Astrocyte (in vitro differentiated cells and primary cell): ENCODE results near the gene NR6A1. TPM values are rescaled to one million over a fixed set of nuclear protein-coding genes. Genes with fewer than 3 reads are reported as not detected.
A peak's percentile ranks its signal among the peaks of the same experiment; 100 is the strongest.

ENCODE experiments used
- DNase-seq: peaks from one replicate; pipeline ENCODE4 v3.0.0-alpha.2; 2010; ENCODE audit warnings: low read depth
- FAIRE-seq: peaks from 2 replicates; lab custom pipeline; 2011; peaks lifted over from hg19 to GRCh38; lab: Jason Lieb, UNC
- H2AFZ ChIP-seq: 2 replicates; pipeline ENCODE4 v1.6.0; 2012; ENCODE audit warnings: low read depth, low read length, inconsistent platforms
- H3K27ac ChIP-seq: 2 replicates; pipeline ENCODE4 v1.5.1; 2011; ENCODE audit warnings: low read depth, low read length, inconsistent platforms
- H3K27me3 ChIP-seq: 2 replicates; pipeline ENCODE4 v1.6.0; 2011; ENCODE audit warnings: low read length, inconsistent platforms; ENCODE audit not compliant: insufficient read depth
- H3K36me3 ChIP-seq: 2 replicates; pipeline ENCODE4 v1.5.1; 2011; ENCODE audit warnings: low read length, inconsistent platforms; ENCODE audit not compliant: insufficient read depth
- H3K4me1 ChIP-seq: 2 replicates; pipeline ENCODE4 v1.5.1; 2011; ENCODE audit warnings: low read length, inconsistent platforms; ENCODE audit not compliant: insufficient read depth
- H3K4me2 ChIP-seq: 2 replicates; pipeline ENCODE4 v1.6.0; 2012; ENCODE audit warnings: low read length, inconsistent platforms
- H3K4me3 ChIP-seq: 2 replicates; pipeline ENCODE4 v1.5.1; 2011; ENCODE audit warnings: low read depth, mild to moderate bottlenecking, low read length, inconsistent platforms; ENCODE audit not compliant: insufficient read depth
- H3K79me2 ChIP-seq: 2 replicates; pipeline ENCODE4 v1.6.0; 2012; ENCODE audit warnings: mild to moderate bottlenecking, low read length, inconsistent platforms; ENCODE audit not compliant: insufficient read depth
- H3K9ac ChIP-seq: 2 replicates; pipeline ENCODE4 v1.6.0; 2012; ENCODE audit warnings: mild to moderate bottlenecking, low read length, inconsistent platforms
- H3K9me3 ChIP-seq: 2 replicates; pipeline ENCODE4 v1.5.1; 2012; ENCODE audit warnings: low read depth, mild to moderate bottlenecking, low read length, inconsistent platforms; ENCODE audit not compliant: insufficient read depth
- H4K20me1 ChIP-seq: 2 replicates; pipeline ENCODE4 v1.6.0; 2012; ENCODE audit warnings: low read length, inconsistent platforms; ENCODE audit not compliant: insufficient read depth
- H3K27ac Mint-ChIP-seq: one replicate; pipeline ENCODE4 v1.8.0; 2021; ENCODE audit warnings: mild to moderate bottlenecking, mixed read lengths; ENCODE audit not compliant: unreplicated experiment
- H3K27me3 Mint-ChIP-seq: one replicate; pipeline ENCODE4 v1.8.0; 2021; ENCODE audit warnings: low read depth, mixed read lengths; ENCODE audit not compliant: unreplicated experiment
- H3K36me3 Mint-ChIP-seq: one replicate; pipeline ENCODE4 v1.8.0; 2021; ENCODE audit warnings: low read depth, mixed read lengths; ENCODE audit not compliant: unreplicated experiment
- H3K4me1 Mint-ChIP-seq: one replicate; pipeline ENCODE4 v1.8.0; 2021; ENCODE audit warnings: low read depth, mixed read lengths; ENCODE audit not compliant: unreplicated experiment
- H3K4me3 Mint-ChIP-seq: one replicate; pipeline ENCODE4 v1.8.0; 2021; ENCODE audit warnings: mild to moderate bottlenecking, moderate library complexity, mixed read lengths; ENCODE audit not compliant: unreplicated experiment
- H3K9me3 Mint-ChIP-seq: one replicate; pipeline ENCODE4 v1.8.0; 2021; ENCODE audit warnings: mild to moderate bottlenecking, mixed read lengths; ENCODE audit not compliant: unreplicated experiment
- EZH2 ChIP-seq: IDR thresholded peaks from 2 replicates; pipeline ENCODE4 v1.6.1; 2012; ENCODE audit warnings: mild to moderate bottlenecking, low read length, inconsistent platforms; ENCODE audit not compliant: insufficient read depth
- total RNA-seq: library from RNA; stranded (reverse); gene quantifications from 2 replicates; pipeline ENCODE4 v1.2.1, GENCODE V29; 2021
- TF ChIP-seq, protein P1 (sequence below): IDR thresholded peaks from 2 replicates; pipeline ENCODE4 v1.5.1; 2011; ENCODE audit warnings: low read depth, mild to moderate bottlenecking, inconsistent platforms, low read length, moderate library complexity; ENCODE audit not compliant: insufficient read depth

The NR6A1 gene
- total RNA-seq, 1 donor from 2014 or later = 20.8 TPM

DNA sequence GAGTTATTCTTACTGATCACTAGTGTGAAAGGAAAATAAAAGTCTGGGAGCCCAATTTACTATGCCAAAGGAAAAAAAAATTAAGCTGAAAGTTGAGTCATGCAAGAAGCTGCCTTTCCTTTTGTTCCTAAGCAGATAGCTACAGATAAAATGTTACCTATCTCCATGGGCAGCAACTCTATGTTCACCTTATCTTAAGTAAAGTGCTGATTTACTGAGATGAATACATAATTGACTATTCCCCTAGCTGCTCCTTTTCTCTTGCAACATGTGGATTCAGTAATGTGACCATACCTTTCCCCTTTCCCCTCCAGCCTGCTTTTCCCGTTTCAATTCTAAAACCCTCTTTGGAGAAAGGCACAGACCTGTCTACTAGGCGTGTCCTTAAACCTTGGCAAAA lies 201.2 kb downstream of the NR6A1 start:
- Mint-ChIP-seq H3K9me3 (no peaks in the 10 kb centered on the region), H3K4me3 (no peak overlapping the region), H3K36me3 (peaks cover 2% of the 10 kb centered on the region), H3K27ac (peak overlapping the region; percentile 67), H3K27me3 (no peaks in the 10 kb centered on the region), H3K4me1 (peaks cover 56% of the 10 kb centered on the region)
- peaks cover 8% of the 10 kb centered on the region for H3K4me1 ChIP-seq
- no peaks in the 10 kb centered on the region for H3K79me2 ChIP-seq
- H3K27me3 ChIP-seq = peaks cover 2% of the 10 kb centered on the region
- DNase-seq (no peak), FAIRE-seq (no peak)
- TF ChIP-seq, protein P1, sequence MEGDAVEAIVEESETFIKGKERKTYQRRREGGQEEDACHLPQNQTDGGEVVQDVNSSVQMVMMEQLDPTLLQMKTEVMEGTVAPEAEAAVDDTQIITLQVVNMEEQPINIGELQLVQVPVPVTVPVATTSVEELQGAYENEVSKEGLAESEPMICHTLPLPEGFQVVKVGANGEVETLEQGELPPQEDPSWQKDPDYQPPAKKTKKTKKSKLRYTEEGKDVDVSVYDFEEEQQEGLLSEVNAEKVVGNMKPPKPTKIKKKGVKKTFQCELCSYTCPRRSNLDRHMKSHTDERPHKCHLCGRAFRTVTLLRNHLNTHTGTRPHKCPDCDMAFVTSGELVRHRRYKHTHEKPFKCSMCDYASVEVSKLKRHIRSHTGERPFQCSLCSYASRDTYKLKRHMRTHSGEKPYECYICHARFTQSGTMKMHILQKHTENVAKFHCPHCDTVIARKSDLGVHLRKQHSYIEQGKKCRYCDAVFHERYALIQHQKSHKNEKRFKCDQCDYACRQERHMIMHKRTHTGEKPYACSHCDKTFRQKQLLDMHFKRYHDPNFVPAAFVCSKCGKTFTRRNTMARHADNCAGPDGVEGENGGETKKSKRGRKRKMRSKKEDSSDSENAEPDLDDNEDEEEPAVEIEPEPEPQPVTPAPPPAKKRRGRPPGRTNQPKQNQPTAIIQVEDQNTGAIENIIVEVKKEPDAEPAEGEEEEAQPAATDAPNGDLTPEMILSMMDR = no peak
- no peak overlapping the region for H3K9ac ChIP-seq
- no peak overlapping the region for H2AFZ ChIP-seq
- no peaks in the 10 kb centered on the region for H3K9me3 ChIP-seq
- H3K36me3 ChIP-seq = no peaks in the 10 kb centered on the region
- no peaks in the 10 kb centered on the region for H4K20me1 ChIP-seq
- no peak overlapping the region for H3K27ac ChIP-seq
- H3K4me2 ChIP-seq = no peak overlapping the region
- H3K4me3 ChIP-seq = no peak overlapping the region

DNA sequence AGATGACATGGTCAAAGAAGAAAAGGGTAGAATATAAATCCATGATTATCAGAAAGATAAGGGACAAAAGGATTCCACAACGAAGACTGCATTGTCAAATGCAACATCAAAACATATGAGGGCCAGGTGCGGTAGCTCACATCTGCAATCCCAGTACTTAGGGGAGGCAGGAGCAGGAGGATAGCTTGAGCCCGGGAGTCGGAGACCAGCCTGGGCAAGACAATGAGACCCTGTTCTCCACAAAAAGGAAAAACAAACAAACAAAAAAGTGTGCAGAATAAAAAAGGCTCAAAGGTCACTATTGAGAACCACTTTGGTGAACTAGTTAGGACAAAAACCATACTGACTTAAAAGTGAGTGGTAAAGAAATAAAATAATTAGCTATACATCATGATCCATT lies 203.7 kb downstream of the NR6A1 start:
- no peak for FAIRE-seq

GRCh38 chr9:124562328-124562727 lies 208.8 kb downstream of the NR6A1 start:
- Histone ChIP-seq H2AFZ (no peak overlapping the region), H3K4me2 (no peak overlapping the region), H3K27ac (no peak overlapping the region), H4K20me1 (no peaks in the 10 kb centered on the region), H3K4me3 (no peak overlapping the region), H3K79me2 (no peaks in the 10 kb centered on the region), H3K9ac (no peak overlapping the region), H3K36me3 (no peaks in the 10 kb centered on the region), H3K27me3 (peaks cover 2% of the 10 kb centered on the region), H3K9me3 (no peaks in the 10 kb centered on the region), H3K4me1 (no peaks in the 10 kb centered on the region)
- DNase-seq (no peak), FAIRE-seq (no peak)
- no peak overlapping the region for H3K27ac Mint-ChIP-seq
- no peaks in the 10 kb centered on the region for H3K36me3 Mint-ChIP-seq
- H3K27me3 Mint-ChIP-seq = no peaks in the 10 kb centered on the region
- no peak overlapping the region for H3K4me3 Mint-ChIP-seq
- H3K9me3 Mint-ChIP-seq = no peaks in the 10 kb centered on the region
- peaks cover 13% of the 10 kb centered on the region for H3K4me1 Mint-ChIP-seq
- TF ChIP-seq, protein P1 = no peak
- TF ChIP-seq EZH2 = no peak

More for the DNA sequence above, 203.7 kb downstream of the NR6A1 start:
- H3K36me3 Mint-ChIP-seq = peaks cover 2% of the 10 kb centered on the region
- Histone ChIP-seq H3K9me3 (no peaks in the 10 kb centered on the region), H3K79me2 (no peaks in the 10 kb centered on the region), H2AFZ (no peak overlapping the region), H3K9ac (no peak overlapping the region), H3K4me3 (no peak overlapping the region), H3K27me3 (peaks cover 2% of the 10 kb centered on the region), H4K20me1 (no peaks in the 10 kb centered on the region), H3K4me2 (no peak overlapping the region), H3K27ac (no peak overlapping the region), H3K4me1 (peaks cover 3% of the 10 kb centered on the region), H3K36me3 (no peaks in the 10 kb centered on the region)
- no peak for TF ChIP-seq EZH2
- TF ChIP-seq, protein P1 = no peak
- H3K27me3 Mint-ChIP-seq = no peaks in the 10 kb centered on the region
- peaks cover 35% of the 10 kb centered on the region for H3K4me1 Mint-ChIP-seq
- H3K27ac Mint-ChIP-seq = no peak overlapping the region
- H3K9me3 Mint-ChIP-seq = no peaks in the 10 kb centered on the region
- DNase-seq = no peak
- H3K4me3 Mint-ChIP-seq = no peak overlapping the region
